GM23338 (cell line): Measurements from ENCODE around the gene ADAMTS10.
"Not testable (repeated sequence)": the region's sequence is repeated elsewhere in the genome, so short reads cannot be mapped to it uniquely, and the experiment has no call there.

Experiments
- CREB1 ChIP-seq: fragments of 250-450 bp; sonication (Bioruptor Pico); IDR thresholded peaks from 2 replicates; pipeline ENCODE4 v1.5.0; 2020; ENCODE audit warnings: low read depth, mild to moderate bottlenecking, moderate library complexity
- CTCF ChIP-seq, 2 experiments: fragments of 200-600 bp in 1 of 2; sonication (generic) in 1 of 2; conservative IDR thresholded peaks; 2 replicates each; pipeline versions ENCODE4 v1.5.1 to v1.6.1; 2016 to 2017; ENCODE audit warnings: antibody characterized with exemption in 2 of 2, low read depth in 2 of 2, mild to moderate bottlenecking in 2 of 2, moderate library complexity in 1 of 2
- EZH2 ChIP-seq: fragments of 200-600 bp; sonication (generic); IDR thresholded peaks from one replicate; pipeline ENCODE4 v1.8.0; 2017; ENCODE audit warnings: antibody characterized with exemption, mild to moderate bottlenecking, low read depth; ENCODE audit not compliant: unreplicated experiment
- EZH2phosphoT487 ChIP-seq: fragments of 200-600 bp; sonication (generic); IDR thresholded peaks from one replicate; pipeline ENCODE4 v1.8.1; 2018; ENCODE audit warnings: antibody characterized with exemption; ENCODE audit not compliant: unreplicated experiment
- JUNB ChIP-seq: IDR thresholded peaks from one replicate; pipeline ENCODE4 v1.6.1; 2016; ENCODE audit warnings: antibody characterized with exemption; ENCODE audit not compliant: unreplicated experiment
- NANOG ChIP-seq: IDR thresholded peaks from 2 replicates; pipeline ENCODE4 v1.6.1; 2016; ENCODE audit warnings: antibody characterized with exemption, borderline replicate concordance
- POLR2AphosphoS5 ChIP-seq: IDR thresholded peaks from 2 replicates; pipeline ENCODE4 v1.6.1; 2016; ENCODE audit warnings: antibody characterized with exemption, low read depth
- REST ChIP-seq: IDR thresholded peaks from one replicate; pipeline ENCODE4 v1.6.1; 2018; ENCODE audit warnings: antibody characterized with exemption; ENCODE audit not compliant: unreplicated experiment
- STAT1 ChIP-seq: IDR thresholded peaks from one replicate; pipeline ENCODE4 v1.6.1; 2016; ENCODE audit warnings: antibody characterized with exemption; ENCODE audit not compliant: unreplicated experiment
- ZNF331 ChIP-seq: fragments of 250-450 bp; sonication (Bioruptor Pico); IDR thresholded peaks from 2 replicates; pipeline ENCODE4 v1.5.0; 2020; ENCODE audit warnings: low read depth, mild to moderate bottlenecking, moderate library complexity

- not testable (repeated sequence) for TF ChIP-seq CTCF (conservative IDR thresholded peaks at IDR 0.05; ENCODE audit: low read depth in 2 of 2); EZH2; REST; JUNB; ZNF331 (CRISPR knock-in tag); POLR2AphosphoS5; EZH2phosphoT487; STAT1; CREB1 (CRISPR knock-in tag); NANOG
These were observed 6.8 kb upstream of the ADAMTS10 start for GRCh38 chr19:8617325-8617724.
